Suprapubic skin (tissue), 4 donors: Measurements from ENCODE around the gene POU2AF2.

Source experiments
- CTCF ChIP-seq, 2 donors: fragments of 200-600 bp in 1 of 2; fragments of 450-650 bp in 1 of 2; sonication (generic) in 1 of 2; IDR thresholded peaks; one replicate each; pipeline ENCODE4 v1.5.1; 2016 to 2019; ENCODE audit warnings: antibody characterized with exemption in 2 of 2, mild to moderate bottlenecking in 1 of 2, moderate library complexity in 1 of 2
- EP300 ChIP-seq: sonication (generic); formaldehyde crosslinking; IDR thresholded peaks from one replicate; pipeline ENCODE4 v1.6.1; 2017; ENCODE audit warnings: antibody characterized with exemption
- POLR2A ChIP-seq, 2 donors: fragments of 450-650 bp; IDR thresholded peaks; one replicate each; pipeline ENCODE4 v1.6.1; 2017; ENCODE audit warnings: antibody characterized with exemption in 2 of 2, mild to moderate bottlenecking in 2 of 2, moderate library complexity in 2 of 2
- POLR2AphosphoS5 ChIP-seq, 3 donors: sonication (generic); formaldehyde crosslinking; IDR thresholded peaks; one replicate each; pipeline ENCODE4 v1.6.1; 2017; ENCODE audit warnings: antibody characterized with exemption in 3 of 3

- TF ChIP-seq CTCF (IDR thresholded peaks at IDR 0.05) (no peak), POLR2A (IDR thresholded peaks at IDR 0.05) (no peak), POLR2AphosphoS5 (IDR thresholded peaks at IDR 0.05) (no peak), EP300 (no peak)
Measured at GRCh38 chr11:111325259-111325658, 79.7 kb downstream of the POU2AF2 start.
